DND-41 (cell line): ENCODE data around the gene FBLIM1.
A peak's percentile ranks its signal among the peaks of the same experiment; 100 is the strongest.

ENCODE experiments used
- ATAC-seq: fragments of 200-7000 bp; cut with Tn5 transposase; 3 replicates; pipeline ENCODE4 v1.9.1; 2021; ENCODE audit warnings: low read depth; ENCODE audit not compliant: insufficient read depth
- DNase-seq: peaks from one replicate; pipeline ENCODE4 v3.0.0-alpha.2; 2020
- H2AFZ ChIP-seq: 2 replicates; pipeline ENCODE4 v1.6.0; 2012; ENCODE audit warnings: low read depth, low read length
- H3K27ac ChIP-seq: 2 replicates; pipeline ENCODE4 v1.5.1; 2012; ENCODE audit warnings: low read length, inconsistent platforms
- H3K27me3 ChIP-seq: fragments of 200-600 bp; sonication (generic); 2 replicates; pipeline ENCODE4 v1.6.0; 2012; ENCODE audit warnings: low read length, mild to moderate bottlenecking, inconsistent platforms; ENCODE audit not compliant: insufficient read depth, poor library complexity
- H3K36me3 ChIP-seq: 2 replicates; pipeline ENCODE4 v1.5.1; 2012; ENCODE audit warnings: low read length, inconsistent platforms; ENCODE audit not compliant: insufficient read depth
- H3K4me1 ChIP-seq: 2 replicates; pipeline ENCODE4 v1.5.1; 2012; ENCODE audit warnings: mild to moderate bottlenecking, low read length; ENCODE audit not compliant: insufficient read depth
- H3K4me2 ChIP-seq: 2 replicates; pipeline ENCODE4 v1.6.0; 2012; ENCODE audit warnings: mild to moderate bottlenecking, moderate library complexity, low read length, inconsistent platforms; ENCODE audit not compliant: insufficient read depth
- H3K4me3 ChIP-seq, 2 experiments: fragments of 200-600 bp in 1 of 2; shearing (Covaris generic) in 1 of 2; 2 replicates each; pipeline ENCODE4 v1.5.1; 2012 to 2016; ENCODE audit warnings: inconsistent platforms in 2 of 2, low read length in 2 of 2, mild to moderate bottlenecking in 2 of 2, low read depth in 1 of 2, moderate library complexity in 1 of 2
- H3K79me2 ChIP-seq: 2 replicates; pipeline ENCODE4 v1.6.0; 2012; ENCODE audit warnings: low read length, inconsistent platforms; ENCODE audit not compliant: insufficient read depth
- H3K9ac ChIP-seq: 2 replicates; pipeline ENCODE4 v1.6.0; 2012; ENCODE audit warnings: low read depth, mild to moderate bottlenecking, inconsistent platforms, low read length, moderate library complexity
- H3K9me3 ChIP-seq: 2 replicates; pipeline ENCODE4 v1.5.1; 2012; ENCODE audit warnings: low read length, moderate library complexity, mild to moderate bottlenecking, inconsistent platforms; ENCODE audit not compliant: insufficient read depth, severe bottlenecking
- H4K20me1 ChIP-seq: 2 replicates; pipeline ENCODE4 v1.6.0; 2012; ENCODE audit warnings: low read length; ENCODE audit not compliant: insufficient read depth
- EZH2 ChIP-seq: IDR thresholded peaks from 3 replicates; pipeline ENCODE4 v1.6.1; 2012; ENCODE audit warnings: borderline replicate concordance, low read depth, mild to moderate bottlenecking, moderate library complexity, low read length, inconsistent platforms; ENCODE audit not compliant: severe bottlenecking
- TF ChIP-seq, protein P1 (sequence below): IDR thresholded peaks from 2 replicates; pipeline ENCODE4 v1.5.1; 2012; ENCODE audit warnings: borderline replicate concordance, low read length, moderate library complexity, mild to moderate bottlenecking; ENCODE audit not compliant: poor library complexity, severe bottlenecking; ENCODE audit errors: extremely low read depth

FBLIM1 gene

DNA sequence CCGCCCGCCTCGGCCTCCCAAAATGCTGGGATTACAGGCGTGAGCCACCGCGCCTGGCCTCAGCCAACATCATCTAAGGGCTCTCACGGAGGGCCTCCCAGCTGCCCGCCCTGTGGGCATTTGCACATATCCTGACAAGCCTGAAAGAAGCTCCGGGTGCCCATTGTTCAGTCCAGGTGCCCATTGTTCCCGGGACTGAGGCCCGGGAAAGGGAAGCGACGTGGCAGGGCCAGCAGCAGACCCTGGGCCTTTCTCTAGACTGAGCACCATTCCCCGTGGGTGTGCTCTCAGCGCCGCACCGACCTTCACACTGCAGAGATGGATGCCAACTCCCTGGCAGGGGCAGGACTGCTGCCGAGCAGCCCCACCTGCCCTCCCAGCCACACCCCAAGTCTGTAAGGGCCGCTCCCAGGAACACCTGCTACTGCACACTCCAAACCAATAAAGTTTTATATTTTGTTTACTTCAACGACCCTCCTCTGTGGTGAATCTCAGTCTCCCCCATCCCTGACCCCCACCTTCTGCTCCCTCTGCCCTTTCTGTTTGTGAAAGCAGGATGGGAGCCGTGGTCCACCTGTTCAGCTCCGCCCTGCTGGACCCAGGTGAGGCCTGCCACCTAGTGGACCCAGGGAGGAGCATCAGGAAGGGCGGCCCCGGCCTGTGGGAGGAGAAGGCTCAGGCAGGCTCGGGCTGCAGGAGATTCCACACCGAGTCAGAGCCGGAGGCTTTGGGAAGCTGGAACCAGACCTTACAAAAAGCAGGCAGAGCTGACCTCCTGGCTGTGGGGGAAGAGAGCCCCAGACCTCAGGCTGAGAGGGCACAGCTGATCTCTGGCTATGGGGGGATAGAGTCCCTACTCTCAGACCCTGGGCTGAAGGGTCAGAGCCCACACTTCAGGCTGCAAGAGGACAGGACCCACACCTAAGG, 17.4 kb upstream of the FBLIM1 start:
- H3K79me2 ChIP-seq = no peaks in the 10 kb centered on the region
- H3K4me2 ChIP-seq = no peak overlapping the region
- TF ChIP-seq, protein P1, sequence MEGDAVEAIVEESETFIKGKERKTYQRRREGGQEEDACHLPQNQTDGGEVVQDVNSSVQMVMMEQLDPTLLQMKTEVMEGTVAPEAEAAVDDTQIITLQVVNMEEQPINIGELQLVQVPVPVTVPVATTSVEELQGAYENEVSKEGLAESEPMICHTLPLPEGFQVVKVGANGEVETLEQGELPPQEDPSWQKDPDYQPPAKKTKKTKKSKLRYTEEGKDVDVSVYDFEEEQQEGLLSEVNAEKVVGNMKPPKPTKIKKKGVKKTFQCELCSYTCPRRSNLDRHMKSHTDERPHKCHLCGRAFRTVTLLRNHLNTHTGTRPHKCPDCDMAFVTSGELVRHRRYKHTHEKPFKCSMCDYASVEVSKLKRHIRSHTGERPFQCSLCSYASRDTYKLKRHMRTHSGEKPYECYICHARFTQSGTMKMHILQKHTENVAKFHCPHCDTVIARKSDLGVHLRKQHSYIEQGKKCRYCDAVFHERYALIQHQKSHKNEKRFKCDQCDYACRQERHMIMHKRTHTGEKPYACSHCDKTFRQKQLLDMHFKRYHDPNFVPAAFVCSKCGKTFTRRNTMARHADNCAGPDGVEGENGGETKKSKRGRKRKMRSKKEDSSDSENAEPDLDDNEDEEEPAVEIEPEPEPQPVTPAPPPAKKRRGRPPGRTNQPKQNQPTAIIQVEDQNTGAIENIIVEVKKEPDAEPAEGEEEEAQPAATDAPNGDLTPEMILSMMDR = peak; percentile 65
- no peak for TF ChIP-seq EZH2
- DNase-seq (peak; percentile 32), ATAC-seq (peak; percentile 61)
- H3K27ac ChIP-seq = no peak overlapping the region
- no peak overlapping the region for H3K9ac ChIP-seq
- no peak overlapping the region for H3K4me3 ChIP-seq
- no peaks in the 10 kb centered on the region; the same call in 1 of the 2 replicates for H4K20me1 ChIP-seq
- no peaks in the 10 kb centered on the region for H3K27me3 ChIP-seq
- H3K36me3 ChIP-seq = no peaks in the 10 kb centered on the region
- H2AFZ ChIP-seq = no peak overlapping the region
- no peaks in the 10 kb centered on the region for H3K4me1 ChIP-seq
- no peaks in the 10 kb centered on the region for H3K9me3 ChIP-seq

DNA sequence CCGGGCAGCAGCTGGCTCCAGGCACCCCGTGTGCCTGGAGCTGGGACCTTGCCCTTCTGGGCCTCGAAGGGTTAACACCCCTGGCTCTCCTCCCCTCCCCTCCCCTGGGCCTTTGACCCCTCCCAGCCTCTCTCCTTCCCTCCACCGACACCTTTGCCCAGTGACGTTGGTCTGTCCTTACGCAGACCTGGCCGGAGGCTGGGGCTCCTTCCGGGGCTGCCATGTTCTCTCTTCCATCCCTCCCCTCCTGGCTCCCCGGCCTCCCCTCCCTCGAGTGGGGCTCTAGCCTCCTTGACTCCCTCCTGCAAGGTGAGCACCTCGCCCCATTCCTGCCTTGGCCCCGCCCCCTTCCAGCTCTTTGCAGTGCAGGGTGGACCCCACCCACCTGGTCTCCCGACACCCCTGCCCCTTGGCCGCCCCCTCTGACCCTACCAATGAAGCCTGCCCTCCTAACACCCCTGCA, 16.2 kb upstream of the FBLIM1 start, which contains the start of gene TMEM82:
TSS of gene TMEM82 (plus strand) at position 161 of the 463 bp plus-strand sequence. CDS start at position 222, 61 bp downstream.
- Histone ChIP-seq H3K27ac (no peak within 1 kb of the TSS), H3K4me2 (no peak within 1 kb of the TSS), H3K9ac (no peak within 1 kb of the TSS), H3K36me3 (no peaks in the 10 kb centered on the region), H3K27me3 (no peaks in the 10 kb centered on the region), H3K9me3 (no peaks in the 10 kb centered on the region), H3K4me1 (no peaks in the 10 kb centered on the region), H2AFZ (no peak within 1 kb of the TSS), H3K4me3 (no peak within 1 kb of the TSS), H3K79me2 (no peaks in the 10 kb centered on the region), H4K20me1 (no peaks in the 10 kb centered on the region; the same call in 1 of the 2 replicates)
- ATAC-seq = no peak
- no peak for TF ChIP-seq EZH2
- TF ChIP-seq, protein P1 = no peak
- DNase-seq = no peak

- Histone ChIP-seq H2AFZ (no peak overlapping the region), H3K4me3 (no peak overlapping the region), H3K4me2 (no peak overlapping the region), H3K9ac (no peak overlapping the region), H3K9me3 (no peaks in the 10 kb centered on the region), H3K27ac (no peak overlapping the region), H3K4me1 (no peaks in the 10 kb centered on the region), H4K20me1 (no peaks in the 10 kb centered on the region; the same call in 1 of the 2 replicates), H3K79me2 (no peaks in the 10 kb centered on the region), H3K36me3 (no peaks in the 10 kb centered on the region), H3K27me3 (no peaks in the 10 kb centered on the region)
- DNase-seq (no peak), ATAC-seq (no peak)
- TF ChIP-seq, protein P1 = no peak
- no peak for TF ChIP-seq EZH2
Observed at GRCh38 chr1:15744122-15744679, 14.4 kb upstream of the FBLIM1 start.
